Ecto neural progenitor cell (in vitro differentiated cells): ENCODE results near the gene FOXL3.
"Not testable (repeated sequence)": the region's sequence is repeated elsewhere in the genome, so short reads cannot be mapped to it uniquely, and the experiment has no call there.

Experiments
- DNase-seq: peaks from one replicate; pipeline ENCODE4 v3.0.0-alpha.2; 2018; ENCODE audit warnings: low spot score

Gene FOXL3

DNA sequence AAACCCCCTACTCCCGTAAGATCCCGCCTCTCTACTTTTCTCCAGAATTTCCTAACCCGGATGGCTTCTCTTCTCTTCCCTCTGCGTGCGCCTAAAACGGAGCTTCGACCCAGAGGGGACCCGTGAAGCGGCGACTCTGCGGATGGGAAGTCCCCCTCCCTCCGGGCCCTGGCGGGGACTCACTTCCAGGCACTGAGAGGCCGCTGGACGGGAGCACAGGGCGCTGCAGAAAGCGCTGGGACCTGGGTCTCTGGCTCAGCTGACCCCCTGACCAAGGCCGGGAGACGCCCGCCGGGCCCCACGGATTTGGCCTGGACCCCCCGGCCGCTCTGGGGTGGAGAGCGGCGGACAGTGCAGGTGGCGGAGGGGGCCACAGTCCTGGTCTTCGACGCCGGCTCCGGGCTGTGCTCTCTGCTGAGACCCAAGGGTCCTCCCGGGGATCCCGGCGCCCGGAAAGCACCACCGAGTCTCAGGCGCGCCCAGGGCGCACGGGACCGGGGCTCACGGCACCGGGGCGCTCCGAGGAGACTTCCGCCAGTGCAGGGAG, 688 bp upstream of the FOXL3 start:
- DNase-seq: no peak

DNA sequence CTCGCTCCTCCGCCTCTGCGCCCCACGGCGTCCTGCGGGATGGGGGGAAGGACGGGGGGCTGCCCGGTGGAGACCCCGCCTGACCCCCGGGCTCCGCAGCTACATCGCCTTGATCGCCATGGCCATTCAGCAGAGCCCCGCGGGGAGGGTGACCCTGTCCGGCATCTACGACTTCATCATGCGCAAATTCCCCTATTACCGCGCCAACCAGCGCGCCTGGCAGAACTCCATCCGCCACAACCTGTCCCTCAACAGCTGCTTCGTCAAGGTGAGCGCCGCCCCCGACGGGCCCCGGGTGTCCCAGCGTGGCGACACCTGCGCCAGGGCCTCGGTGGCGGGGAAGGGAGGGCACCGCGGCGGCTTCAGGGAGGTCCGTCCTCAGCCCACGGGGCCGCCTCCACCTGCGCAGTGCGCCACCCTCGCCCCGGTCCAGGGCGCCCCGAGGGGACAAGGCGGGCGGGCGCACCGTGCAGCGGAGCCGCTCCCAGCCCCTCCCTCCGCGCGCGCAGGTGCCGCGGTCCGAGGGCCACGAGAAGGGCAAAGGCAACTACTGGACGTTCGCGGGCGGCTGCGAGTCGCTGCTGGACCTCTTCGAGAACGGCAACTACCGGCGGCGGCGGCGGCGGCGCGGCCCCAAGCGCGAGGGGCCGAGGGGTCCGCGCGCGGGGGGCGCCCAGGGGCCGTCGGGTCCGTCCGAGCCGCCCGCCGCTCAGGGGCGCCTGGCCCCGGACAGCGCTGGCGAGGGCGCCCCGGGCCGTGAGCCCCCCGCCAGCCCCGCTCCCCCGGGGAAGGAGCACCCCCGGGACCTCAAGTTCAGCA, 793 bp downstream of the FOXL3 start:
- no peak for DNase-seq

- no peak for DNase-seq
Measured at GRCh38 chr7:291373-292092, 1.6 kb downstream of the FOXL3 start.

DNA sequence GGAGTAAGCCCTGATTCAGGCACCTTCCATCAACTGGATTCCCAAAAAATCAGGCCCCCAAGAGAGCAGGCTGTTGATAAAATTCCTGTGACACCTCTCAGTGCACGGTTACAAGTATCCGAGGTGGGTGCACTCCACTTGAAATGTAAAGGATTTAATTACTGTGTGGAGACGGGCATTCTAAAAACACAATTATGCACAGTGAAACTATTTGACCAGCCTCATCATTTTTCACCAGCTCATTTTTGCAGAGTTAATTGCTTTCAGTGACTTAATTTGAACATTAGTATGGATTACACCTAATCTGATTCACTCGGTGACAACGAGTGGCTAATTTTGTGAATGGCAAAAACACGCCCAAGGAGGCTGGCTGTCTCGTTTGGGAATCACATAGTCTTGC, 2.3 kb downstream of the FOXL3 start:
- no peak for DNase-seq

DNA sequence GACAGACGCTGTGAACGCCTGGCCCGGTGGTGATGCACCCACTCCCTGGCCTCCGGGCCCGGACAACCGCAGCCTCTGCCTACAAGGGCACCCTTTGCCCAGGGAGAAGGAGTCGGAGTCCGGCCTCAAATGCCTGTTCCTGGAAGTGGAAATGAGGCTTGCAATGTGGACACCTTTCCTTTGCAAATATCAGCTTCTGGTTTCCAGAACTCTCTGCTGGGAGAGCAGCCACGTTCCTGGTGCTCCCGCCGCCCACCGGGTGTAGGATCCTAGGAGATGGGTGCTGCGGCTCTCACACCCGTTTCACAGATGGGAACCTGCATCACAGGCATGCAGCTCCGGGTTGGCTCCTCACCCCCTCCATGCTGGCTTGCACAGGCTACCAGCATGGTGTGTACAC, 2.9 kb downstream of the FOXL3 start:
- DNase-seq: no peak

GRCh38 chr7:293681-294439, 3.9 kb downstream of the FOXL3 start:
- no peak for DNase-seq

GRCh38 chr7:294440-295154, 4.6 kb downstream of the FOXL3 start:
- DNase-seq: no peak

DNA sequence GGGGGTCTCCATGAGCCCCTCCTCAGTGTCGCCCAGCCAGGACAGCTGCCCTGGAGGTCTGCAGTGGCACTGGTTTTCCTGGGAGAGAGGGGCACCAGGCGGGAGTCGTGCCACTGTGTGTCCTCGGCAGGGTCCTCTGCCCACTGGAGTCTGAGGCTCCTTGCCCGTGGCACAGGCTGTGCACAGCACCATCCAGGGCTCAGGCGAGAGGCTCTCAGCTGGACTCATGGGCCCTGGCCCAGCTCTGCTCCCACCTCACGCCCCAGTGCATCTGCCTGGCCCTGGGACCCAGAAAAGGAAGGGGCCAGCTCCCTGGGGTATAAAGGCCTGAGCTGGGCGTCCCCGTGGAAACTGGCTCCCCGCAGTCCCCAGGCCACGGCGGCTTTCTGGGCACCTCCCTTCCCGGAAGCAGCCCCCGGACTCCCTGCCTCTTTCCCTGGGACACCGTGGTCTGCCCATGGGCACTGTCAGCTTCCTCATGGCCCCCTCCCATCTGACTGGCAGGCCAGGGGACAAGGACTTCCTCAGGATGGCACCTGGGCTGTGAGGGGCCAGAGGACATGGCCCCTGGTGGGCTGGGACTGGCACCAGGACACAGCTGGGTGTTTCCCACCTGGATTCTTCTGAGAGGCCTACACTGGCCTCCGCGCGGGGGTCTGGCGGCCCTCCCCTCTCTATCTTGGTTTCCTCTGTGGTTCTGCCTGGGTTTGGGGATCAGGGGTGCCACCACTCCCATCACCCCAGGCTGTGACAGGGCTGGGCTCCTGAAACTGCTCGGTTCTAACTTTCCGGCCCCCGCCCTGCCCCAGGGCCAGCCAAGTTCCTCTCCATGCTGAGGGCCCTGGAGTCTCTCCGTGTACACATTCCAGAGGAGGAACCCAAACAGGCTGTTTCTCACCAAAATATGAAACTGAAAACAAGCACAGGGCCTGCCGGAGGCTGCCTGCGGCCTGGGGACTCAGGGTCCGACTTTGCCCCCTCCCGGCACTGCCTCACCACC, 5.5 kb downstream of the FOXL3 start:
- DNase-seq: no peak

DNA sequence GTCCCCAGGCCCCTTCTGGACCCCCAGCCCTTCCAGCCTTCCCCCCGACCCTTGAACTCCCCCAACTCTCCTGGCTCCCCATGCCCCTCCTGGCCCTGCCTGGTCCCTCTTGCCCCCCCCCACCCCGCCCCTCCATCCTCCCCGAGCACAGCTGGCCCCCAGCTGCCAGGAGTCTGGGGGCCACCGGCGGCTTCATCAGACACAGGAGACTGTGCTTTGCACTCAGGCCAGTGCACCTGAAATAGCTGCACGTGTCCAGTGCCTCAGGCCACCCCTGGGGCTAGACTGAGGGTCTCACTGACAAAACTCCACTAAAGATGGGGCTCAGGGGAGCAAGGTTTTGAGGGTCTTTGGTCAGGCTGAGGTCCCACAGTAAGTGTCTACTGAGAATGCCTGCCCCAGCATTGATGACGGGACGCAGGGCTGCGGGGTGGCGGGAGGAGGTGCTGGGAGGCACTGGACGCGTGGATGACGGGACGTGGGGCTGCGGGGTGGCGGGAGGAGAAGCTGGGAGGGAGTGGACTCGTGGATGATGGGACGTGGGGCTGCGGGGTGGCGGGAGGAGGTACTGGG, 6.5 kb downstream of the FOXL3 start:
- DNase-seq: no peak

GRCh38 chr7:297141-297540, 7.2 kb downstream of the FOXL3 start:
- not testable (repeated sequence) for DNase-seq

DNA sequence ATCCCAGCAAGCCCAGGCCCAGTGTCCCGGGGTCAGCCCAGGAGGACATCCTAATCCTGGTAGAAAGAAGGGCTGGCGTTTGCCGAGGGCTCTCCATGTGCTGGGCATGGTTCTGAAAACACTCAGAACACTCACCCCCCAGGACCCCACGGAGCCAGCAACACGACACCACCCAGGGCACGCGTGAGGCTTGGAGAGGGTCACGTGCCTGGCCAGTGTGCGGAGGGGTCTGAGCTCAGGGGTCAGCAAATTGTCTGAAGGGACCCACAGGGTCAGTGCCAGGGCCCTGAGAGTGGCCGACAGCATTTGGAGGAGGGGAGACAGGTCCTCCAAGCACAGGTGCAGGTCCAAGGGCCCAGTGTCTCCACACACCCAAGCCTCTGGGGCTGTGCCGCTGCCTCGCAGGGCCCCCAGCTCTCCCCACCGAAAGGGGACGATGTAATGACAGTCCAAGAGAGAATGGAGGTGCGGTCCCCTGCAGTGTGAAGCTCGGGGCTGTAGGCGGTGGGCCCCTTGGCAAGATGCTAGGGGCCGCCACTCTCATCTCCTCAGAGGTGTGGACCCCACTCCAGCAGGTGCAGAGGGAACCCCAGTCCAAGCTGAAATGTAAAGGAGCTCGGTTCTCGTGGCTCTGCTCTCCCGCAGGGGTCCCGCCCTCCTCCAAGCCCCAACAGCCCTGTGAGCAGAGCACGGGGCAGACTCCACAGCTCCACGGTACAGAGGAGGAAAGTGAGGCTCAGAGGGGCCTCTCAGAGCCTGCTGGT, 7.8 kb downstream of the FOXL3 start:
- no peak for DNase-seq

DNA sequence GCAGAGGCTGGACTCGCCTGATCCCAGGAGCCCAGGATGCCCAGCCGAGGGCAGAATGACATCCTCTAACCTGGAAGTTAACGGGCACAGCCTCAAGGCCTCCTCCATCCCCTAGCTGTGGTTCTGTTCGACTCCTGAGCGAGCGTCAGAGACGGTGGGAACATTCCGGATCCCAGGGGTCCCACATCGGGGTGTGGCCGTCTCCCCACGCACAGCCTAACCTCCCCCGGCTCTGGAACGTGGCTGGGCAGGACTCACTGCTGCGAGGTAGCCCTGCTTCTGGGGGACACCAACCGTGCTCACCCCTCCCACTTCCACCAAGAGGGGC, 8.4 kb downstream of the FOXL3 start:
- no peak for DNase-seq

- no peak for DNase-seq
Measured at GRCh38 chr7:298743-299142, 8.8 kb downstream of the FOXL3 start.

- DNase-seq: no peak
Measured at GRCh38 chr7:299169-299568, 9.2 kb downstream of the FOXL3 start.

- no peak for DNase-seq
Measured at GRCh38 chr7:299628-300027, 9.7 kb downstream of the FOXL3 start.

DNA sequence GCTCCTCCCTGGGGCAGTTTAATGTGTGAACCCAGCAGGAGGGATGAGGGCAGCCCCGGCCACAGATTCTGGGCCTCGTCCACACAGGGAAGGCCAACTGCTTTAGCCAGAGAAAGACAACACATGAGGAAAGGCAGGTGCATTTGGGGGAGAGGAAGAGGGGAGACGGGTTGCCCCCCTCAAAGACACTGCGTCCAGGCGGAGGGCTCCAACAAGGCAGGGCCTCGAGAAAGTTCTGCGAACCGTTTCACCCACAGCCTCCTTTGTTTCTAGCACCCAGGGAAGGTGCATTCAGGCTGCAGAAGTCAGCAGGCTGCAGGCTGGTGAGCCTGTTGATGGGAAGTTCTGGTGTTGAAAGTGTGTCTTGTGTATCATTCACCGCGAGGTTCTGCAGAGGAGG, 10.1 kb downstream of the FOXL3 start:
- no peak for DNase-seq

DNA sequence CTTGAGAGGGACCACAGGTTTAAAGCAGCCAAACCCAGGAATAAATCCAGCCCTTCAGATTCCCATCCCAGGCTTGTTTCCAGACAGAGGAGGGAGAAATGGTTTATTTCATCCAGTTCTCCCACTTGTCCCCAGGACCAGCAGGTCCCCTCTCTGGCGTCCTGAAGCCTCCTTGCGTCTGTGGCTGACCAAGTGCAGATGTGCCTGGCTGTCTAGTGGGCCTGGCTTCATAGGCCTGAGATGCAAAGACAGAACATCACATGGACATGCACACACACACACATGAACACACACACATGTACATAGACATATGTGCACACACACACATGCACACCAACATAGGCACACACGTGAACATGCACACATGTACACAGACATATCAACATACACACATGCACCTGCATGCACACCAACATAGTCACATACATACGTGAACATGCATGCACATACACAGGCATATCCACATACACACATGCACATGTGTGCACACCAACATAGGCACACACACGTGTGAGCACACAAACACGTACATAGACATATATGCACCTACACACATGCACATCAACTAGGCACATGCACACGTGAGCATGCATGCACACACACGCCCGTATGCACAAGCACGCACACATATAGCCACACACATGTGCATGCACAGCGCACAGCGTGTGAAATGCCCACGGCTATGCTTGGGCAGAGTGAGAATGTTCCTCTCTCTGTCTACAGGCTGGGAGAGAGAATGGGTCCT, 10.7 kb downstream of the FOXL3 start:
- no peak for DNase-seq

DNA sequence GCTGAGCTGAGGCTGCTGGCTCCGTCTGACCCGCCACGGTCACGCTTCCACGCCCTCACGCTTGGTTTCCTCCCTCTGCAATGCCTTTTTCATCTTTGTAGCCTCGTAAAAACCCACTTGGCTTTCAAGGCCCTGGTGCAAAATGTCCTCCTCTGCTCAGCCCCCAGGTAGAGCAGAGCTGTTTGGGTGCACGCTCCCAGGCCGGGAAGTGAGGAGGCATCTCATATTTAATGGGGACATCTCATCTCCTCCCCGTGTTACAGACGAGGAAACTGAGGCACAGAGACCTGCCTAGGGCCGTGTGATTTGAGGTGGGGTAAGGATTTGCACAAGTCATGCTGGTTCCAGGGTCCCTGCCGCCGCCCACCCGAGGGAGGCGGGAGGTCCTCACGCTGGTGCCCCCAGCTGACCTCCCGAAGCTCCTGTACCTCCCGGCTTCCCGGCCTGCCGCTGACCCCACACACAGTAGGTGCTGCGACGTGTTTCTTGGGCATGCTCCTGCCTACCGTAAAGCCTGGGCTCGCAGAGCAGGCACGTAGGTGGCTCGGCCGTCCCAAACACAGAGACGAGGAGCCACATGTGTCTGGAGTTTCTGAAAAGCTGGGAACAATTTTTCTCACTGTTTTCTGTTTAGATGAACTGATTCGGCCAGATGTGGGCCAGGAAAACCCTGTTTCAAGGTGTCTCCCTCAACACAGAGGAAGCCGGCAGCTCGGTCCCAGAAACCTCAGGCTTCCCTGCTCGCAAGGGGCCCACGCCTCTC, 11.5 kb downstream of the FOXL3 start:
- DNase-seq: no peak
